ENCODE measurements around the gene TRMT61A. TPM values are rescaled to one million over a fixed set of nuclear protein-coding genes. Genes with fewer than 3 reads are reported as not detected.
A peak's percentile ranks its signal among the peaks of the same experiment; 100 is the strongest.

The TRMT61A gene
- total RNA-seq, 6 experiments from 2014 or later: 12.0 to 14.9 (median 13.4) TPM

DNA sequence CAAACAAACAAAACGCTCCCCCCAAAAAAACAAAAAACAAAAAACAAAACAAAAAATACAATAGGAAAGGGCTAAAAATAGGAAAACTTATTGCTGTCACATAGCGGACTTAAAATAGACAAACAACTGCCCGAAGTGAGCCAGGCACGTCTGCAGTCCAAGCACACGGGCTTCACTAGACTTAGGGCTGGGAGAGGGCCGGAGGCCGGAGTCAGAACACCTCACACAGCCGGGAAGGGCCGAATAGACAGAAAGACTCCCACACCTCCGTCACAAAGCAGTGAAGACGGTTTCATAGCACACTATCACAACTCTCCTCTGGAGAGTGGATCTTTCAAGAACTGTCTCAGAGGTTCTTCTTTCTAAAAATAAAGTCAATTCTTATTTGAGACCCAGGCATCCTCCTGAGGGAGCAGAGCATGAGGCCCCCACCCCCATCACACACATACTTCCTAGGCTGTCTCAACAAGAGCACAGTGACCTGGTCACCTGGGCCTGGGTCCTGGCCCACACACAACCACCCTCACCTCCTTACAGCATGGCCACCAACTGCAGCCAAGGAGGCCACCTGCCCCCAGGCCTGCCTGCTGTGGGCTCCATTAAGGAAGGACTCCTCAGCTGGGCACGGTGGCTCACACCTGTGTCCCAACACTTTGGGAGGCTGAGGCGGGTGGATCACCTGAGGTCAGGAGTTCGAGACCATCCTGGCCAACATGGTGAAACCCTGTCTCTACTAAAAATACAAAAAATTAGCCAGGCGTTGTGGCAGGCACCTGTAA is 26.8 kb downstream of the TRMT61A start:
- Mint-ChIP-seq H3K27ac (no peak overlapping the region), H3K27me3 (ENCODE audit: insufficient read depth) (peaks cover 2% of the 10 kb centered on the region; the same call in 1 of the 2 replicates), H3K9me3 (no peaks in the 10 kb centered on the region), H3K4me3 (no peak overlapping the region), H3K36me3 (ENCODE audit: low read depth) (peaks cover 13% of the 10 kb centered on the region; the same call in 1 of the 2 replicates), H3K4me1 (ENCODE audit: low read depth) (peaks cover 44% of the 10 kb centered on the region)
- TF ChIP-seq, protein P1, sequence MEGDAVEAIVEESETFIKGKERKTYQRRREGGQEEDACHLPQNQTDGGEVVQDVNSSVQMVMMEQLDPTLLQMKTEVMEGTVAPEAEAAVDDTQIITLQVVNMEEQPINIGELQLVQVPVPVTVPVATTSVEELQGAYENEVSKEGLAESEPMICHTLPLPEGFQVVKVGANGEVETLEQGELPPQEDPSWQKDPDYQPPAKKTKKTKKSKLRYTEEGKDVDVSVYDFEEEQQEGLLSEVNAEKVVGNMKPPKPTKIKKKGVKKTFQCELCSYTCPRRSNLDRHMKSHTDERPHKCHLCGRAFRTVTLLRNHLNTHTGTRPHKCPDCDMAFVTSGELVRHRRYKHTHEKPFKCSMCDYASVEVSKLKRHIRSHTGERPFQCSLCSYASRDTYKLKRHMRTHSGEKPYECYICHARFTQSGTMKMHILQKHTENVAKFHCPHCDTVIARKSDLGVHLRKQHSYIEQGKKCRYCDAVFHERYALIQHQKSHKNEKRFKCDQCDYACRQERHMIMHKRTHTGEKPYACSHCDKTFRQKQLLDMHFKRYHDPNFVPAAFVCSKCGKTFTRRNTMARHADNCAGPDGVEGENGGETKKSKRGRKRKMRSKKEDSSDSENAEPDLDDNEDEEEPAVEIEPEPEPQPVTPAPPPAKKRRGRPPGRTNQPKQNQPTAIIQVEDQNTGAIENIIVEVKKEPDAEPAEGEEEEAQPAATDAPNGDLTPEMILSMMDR (IDR thresholded peaks at IDR 0.05): no peak
- no peak for DNase-seq

DNA sequence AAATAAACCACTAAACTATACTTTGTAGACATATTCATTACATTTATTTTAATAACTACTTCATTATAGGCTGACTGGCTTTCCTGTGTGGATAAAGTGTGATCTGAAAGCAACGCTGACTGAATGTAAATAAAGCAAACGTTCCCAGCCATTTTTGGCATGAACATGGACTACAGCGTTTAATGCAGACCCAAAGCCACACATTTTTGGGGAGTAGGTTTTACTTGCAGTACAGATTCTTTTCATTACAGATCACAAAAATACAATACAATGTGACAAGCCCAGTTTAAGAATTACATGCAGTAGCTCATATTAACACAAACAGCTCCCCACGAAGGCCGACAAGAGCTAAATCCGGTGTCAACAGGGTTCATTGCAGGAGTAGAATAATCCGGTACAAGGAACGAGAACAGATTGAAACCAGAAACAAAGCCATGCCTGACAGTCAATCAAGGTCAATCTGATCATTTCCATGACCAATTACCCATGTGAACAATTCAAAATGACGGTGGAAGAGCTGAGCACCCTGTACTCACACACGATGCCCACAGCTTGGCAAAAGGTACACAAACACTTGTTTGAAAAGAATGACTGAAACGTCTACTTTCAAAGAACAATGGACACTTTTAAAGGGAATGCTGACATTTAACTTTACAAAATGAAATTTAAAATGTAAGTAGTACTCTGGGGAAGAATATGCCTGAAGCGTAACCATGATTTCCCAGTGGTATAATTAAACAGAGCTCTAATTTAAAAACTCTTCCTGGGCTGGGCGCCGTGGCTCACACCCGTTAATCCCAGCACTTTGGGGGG is 28.2 kb downstream of the TRMT61A start:
- peaks cover 15% of the 10 kb centered on the region; the same call in 1 of the 2 replicates for H3K36me3 Mint-ChIP-seq (ENCODE audit: low read depth)
- no peaks in the 10 kb centered on the region for H3K9me3 Mint-ChIP-seq
- H3K4me1 Mint-ChIP-seq (ENCODE audit: low read depth): peaks cover 48% of the 10 kb centered on the region
- no peak for DNase-seq
- TF ChIP-seq, protein P1 (IDR thresholded peaks at IDR 0.05): no peak
- no peak overlapping the region for H3K4me3 Mint-ChIP-seq
- peak overlapping the region; percentile 82; the same call in 1 of the 2 replicates for H3K27ac Mint-ChIP-seq
- peaks cover 4% of the 10 kb centered on the region; the same call in 1 of the 2 replicates for H3K27me3 Mint-ChIP-seq (ENCODE audit: insufficient read depth)

DNA sequence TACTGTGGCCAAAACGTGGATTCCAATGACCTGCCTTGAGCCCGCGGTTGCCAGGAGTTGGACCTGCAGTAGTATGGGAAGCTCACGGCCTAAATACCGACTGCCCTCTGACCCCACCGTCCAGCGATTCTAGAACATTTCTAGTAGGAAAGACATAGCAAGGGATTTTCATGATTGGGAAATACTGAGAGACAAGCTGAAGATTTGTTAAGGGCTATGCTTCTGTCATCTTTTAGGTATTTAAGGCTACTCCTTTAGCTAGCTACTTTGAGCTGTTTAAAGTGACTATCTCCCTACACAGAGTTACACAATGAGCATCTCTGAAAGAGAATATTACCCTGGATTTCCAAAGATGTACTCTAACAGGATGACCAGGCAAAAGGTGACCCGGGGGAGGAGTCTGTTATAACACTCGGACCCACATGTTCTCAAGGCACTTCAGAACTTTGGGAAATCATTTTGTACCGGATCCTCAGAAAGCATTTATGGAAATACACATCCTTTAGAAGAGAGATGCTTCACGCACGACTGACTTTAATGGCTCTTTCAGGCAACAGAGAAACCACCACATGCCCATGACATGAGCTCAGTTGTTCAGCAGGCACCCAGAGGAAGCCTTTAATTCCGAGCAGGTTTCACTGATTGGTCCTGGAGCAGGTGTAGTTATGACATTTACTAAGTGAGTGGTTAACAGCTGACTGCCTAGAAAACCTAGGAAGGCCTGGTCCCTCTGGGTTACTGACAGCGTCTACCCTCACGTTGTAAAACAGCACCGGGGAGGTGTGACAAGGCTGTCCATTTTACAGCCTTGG is 29.3 kb downstream of the TRMT61A start:
- TF ChIP-seq, protein P1 (IDR thresholded peaks at IDR 0.05): no peak
- H3K4me3 Mint-ChIP-seq: peak overlapping the region; percentile 42
- peaks cover 40% of the 10 kb centered on the region for H3K4me1 Mint-ChIP-seq (ENCODE audit: low read depth)
- peaks cover 17% of the 10 kb centered on the region for H3K36me3 Mint-ChIP-seq (ENCODE audit: low read depth)
- peaks cover 4% of the 10 kb centered on the region; the same call in 1 of the 2 replicates for H3K27me3 Mint-ChIP-seq (ENCODE audit: insufficient read depth)
- peak overlapping the region; percentile 82 for H3K27ac Mint-ChIP-seq
- DNase-seq: peak; percentile 53
- H3K9me3 Mint-ChIP-seq: no peaks in the 10 kb centered on the region

DNA sequence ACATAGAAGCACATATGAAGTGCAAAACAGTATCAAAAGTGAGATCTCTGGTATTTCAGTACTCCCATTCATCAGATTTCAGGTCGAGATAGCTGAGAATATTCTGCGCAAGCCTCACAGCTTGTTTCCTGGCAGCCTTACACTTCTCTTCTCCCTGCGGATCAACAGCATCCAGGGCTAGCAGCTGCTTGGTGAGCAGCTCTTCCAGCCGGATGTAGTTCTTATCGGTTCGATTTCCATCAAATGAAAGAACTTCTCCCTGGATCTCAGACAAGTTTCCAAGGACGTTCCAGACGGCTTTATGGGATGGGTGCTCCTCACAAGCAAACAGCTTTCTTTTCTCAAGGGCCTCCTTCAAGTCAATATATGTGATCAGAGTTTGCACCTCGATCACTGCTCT is 30.8 kb downstream of the TRMT61A start:
- H3K27me3 Mint-ChIP-seq (ENCODE audit: insufficient read depth): peaks cover 3% of the 10 kb centered on the region; the same call in 1 of the 2 replicates
- H3K27ac Mint-ChIP-seq: no peak overlapping the region; the same call in 1 of the 2 replicates
- peaks cover 23% of the 10 kb centered on the region for H3K36me3 Mint-ChIP-seq (ENCODE audit: low read depth)
- H3K4me3 Mint-ChIP-seq: no peak overlapping the region
- peaks cover 50% of the 10 kb centered on the region for H3K4me1 Mint-ChIP-seq (ENCODE audit: low read depth)
- H3K9me3 Mint-ChIP-seq: no peaks in the 10 kb centered on the region; the same call in 1 of the 2 replicates
- DNase-seq: no peak
- TF ChIP-seq, protein P1 (IDR thresholded peaks at IDR 0.05): no peak

DNA sequence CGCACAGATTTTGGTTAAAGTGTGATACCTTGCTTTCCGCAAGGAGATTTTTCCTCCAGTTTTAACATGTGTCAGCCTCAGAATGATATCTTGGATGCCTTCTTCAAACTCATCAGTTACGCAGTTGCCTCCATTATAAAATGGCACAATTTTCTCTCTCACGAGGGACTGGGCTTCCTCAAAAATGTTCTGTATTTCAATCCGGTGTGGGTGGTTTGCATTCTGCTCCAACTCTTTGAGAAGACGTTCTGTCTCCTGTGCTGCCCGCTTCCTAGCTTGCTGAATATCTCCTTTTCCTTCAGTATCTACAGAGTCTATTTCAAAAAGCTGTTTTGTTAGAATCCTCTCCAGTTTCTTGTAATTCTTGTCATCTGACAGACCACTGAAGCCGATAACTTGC is 31.7 kb downstream of the TRMT61A start:
- peaks cover 3% of the 10 kb centered on the region; the same call in 1 of the 2 replicates for H3K27me3 Mint-ChIP-seq (ENCODE audit: insufficient read depth)
- peaks cover 50% of the 10 kb centered on the region for H3K4me1 Mint-ChIP-seq (ENCODE audit: low read depth)
- peak overlapping the region; percentile 93; the same call in 1 of the 2 replicates for H3K27ac Mint-ChIP-seq
- H3K9me3 Mint-ChIP-seq: no peaks in the 10 kb centered on the region; the same call in 1 of the 2 replicates
- peaks cover 23% of the 10 kb centered on the region for H3K36me3 Mint-ChIP-seq (ENCODE audit: low read depth)
- peak overlapping the region; percentile 97 for H3K4me3 Mint-ChIP-seq
- no peak for DNase-seq
- TF ChIP-seq, protein P1 (IDR thresholded peaks at IDR 0.05): no peak

All from HFFc6 (cell line).